Measurements from ENCODE around the gene MLLT11. TPM values are rescaled to one million over a fixed set of nuclear protein-coding genes. Genes with fewer than 3 reads are reported as not detected.
A peak's percentile ranks its signal among the peaks of the same experiment; 100 is the strongest.

MLLT11 gene
- total RNA-seq, 1 experiment from 2014 or later = 16.4 TPM

DNA sequence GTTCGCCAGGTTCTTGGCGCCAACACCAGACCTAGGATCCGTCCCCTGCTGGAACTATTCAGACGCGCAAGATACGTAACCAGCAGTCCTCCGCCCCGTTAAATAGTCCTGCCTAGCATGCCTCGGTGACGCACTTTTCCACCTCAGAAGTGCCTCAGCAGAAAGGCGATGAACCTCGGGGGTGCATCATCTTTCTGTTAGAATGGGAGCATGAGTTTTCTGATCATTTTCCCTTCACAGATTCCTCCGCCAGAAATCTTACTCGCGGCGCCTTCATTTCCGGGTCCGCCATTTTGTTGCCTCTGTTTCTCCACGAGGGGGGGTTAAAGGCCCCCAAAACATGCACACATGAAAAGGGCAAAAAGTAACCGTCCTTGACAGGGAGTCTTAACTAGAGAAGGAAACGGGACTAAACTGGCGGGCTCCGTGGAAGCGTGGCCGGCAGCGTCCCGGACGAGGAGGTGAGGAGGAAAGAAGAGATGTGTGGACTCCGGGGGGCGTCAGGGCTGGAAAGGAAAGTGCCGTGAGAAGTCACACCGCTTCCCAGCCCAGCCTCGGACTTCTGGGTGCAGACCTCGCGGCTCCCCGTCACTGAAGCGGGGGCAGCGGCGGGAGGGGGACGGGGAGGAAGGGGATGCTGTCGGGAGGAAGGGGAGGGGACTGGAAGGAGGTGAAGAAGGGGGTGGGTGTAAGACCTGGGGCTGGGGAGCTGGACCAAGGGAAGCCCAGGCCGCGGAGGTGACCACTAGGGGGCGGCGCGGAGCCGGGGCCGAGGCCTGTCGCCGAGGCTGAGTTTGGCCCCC lies 10.5 kb downstream of the MLLT11 start, which contains the start of gene GABPB2:
TSS of gene GABPB2 (plus strand) at position 288 of the 803 bp plus-strand sequence. CDS start 17,429 bp downstream, outside the sequence.
- Mint-ChIP-seq H3K4me1 (peaks cover 10% of the 10 kb centered on the region), H3K9me3 (no peaks in the 10 kb centered on the region), H3K27ac (peak within 1 kb of the TSS; percentile 100), H3K27me3 (ENCODE audit: low read depth) (no peaks in the 10 kb centered on the region), H3K4me3 (peak within 1 kb of the TSS; percentile 94), H3K36me3 (peaks cover 11% of the 10 kb centered on the region)
- peak; percentile 93 for DNase-seq (ENCODE audit: low spot score)
- peak; percentile 90 for ATAC-seq
- ChIA-PET CTCF (interaction anchor here (0.6 to 3.0 kb wide), 31 partner anchors 11 to 373 kb away, joined by 3 to 39 read pairs (median 5); partner anchors contain the start of genes ANXA9, BNIPL, C1orf56 and CDC42SE1), POLR2A (interaction anchor here (0.5 to 1.6 kb wide), 8 partner anchors 9 to 847 kb away, joined by 3 to 13 read pairs (median 5); partner anchors contain the start of genes CDC42SE1, MINDY1 and MLLT11)
- TF ChIP-seq TEAD1 (CRISPR knock-in tag; IDR thresholded peaks at IDR 0.05) (peak; percentile 67), MYBL2 (CRISPR knock-in tag; IDR thresholded peaks at IDR 0.05) (peak; percentile 44; the same call in 1 of the 2 replicates), ZNF232 (CRISPR knock-in tag; IDR thresholded peaks at IDR 0.05) (no peak), NR3C1 (CRISPR knock-in tag; conservative IDR thresholded peaks at IDR 0.05; ENCODE audit: low read depth) (0 out of 2 replicates have a peak, but pooled peaks have one; percentile 60), ELF4 (CRISPR knock-in tag; IDR thresholded peaks at IDR 0.05; ENCODE audit: low read depth) (no peak), RELA (CRISPR knock-in tag; IDR thresholded peaks at IDR 0.05; ENCODE audit: borderline replicate concordance) (no peak), SP1 (CRISPR knock-in tag; conservative IDR thresholded peaks at IDR 0.05) (peak; percentile 20; the same call in 1 of the 2 replicates), CBFB (CRISPR knock-in tag; IDR thresholded peaks at IDR 0.05; ENCODE audit: low read depth) (no peak), EMX1 (CRISPR knock-in tag; IDR thresholded peaks at IDR 0.05) (no peak), ZNF121 (CRISPR knock-in tag; IDR thresholded peaks at IDR 0.05) (0 out of 2 replicates have a peak, but pooled peaks have one; percentile 23), ETV6 (CRISPR knock-in tag; IDR thresholded peaks at IDR 0.05) (peak; percentile 38; the same call in 1 of the 2 replicates), TP53 (CRISPR knock-in tag; IDR thresholded peaks at IDR 0.05) (peak; percentile 78; the same call in 1 of the 2 replicates), TCF7 (CRISPR knock-in tag; IDR thresholded peaks at IDR 0.05; ENCODE audit: low read depth) (no peak), JUN (CRISPR knock-in tag; IDR thresholded peaks at IDR 0.05) (peak; percentile 72), KAT7 (CRISPR knock-in tag; IDR thresholded peaks at IDR 0.05; ENCODE audit: borderline replicate concordance) (no peak; the same call in 1 of the 2 replicates), FOXP1 (CRISPR knock-in tag; IDR thresholded peaks at IDR 0.05; ENCODE audit: borderline replicate concordance) (peak; percentile 82; the same call in 1 of the 2 replicates), HMGA2 (CRISPR knock-in tag; IDR thresholded peaks at IDR 0.05) (no peak; the same call in 1 of the 2 replicates), NFE2L1 (CRISPR knock-in tag; IDR thresholded peaks at IDR 0.05) (peak; percentile 66; the same call in 1 of the 2 replicates), TEAD4 (CRISPR knock-in tag; IDR thresholded peaks at IDR 0.05) (0 out of 2 replicates have a peak, but pooled peaks have one; percentile 10), SMAD4 (CRISPR knock-in tag; IDR thresholded peaks at IDR 0.05) (peak; percentile 16; the same call in 1 of the 2 replicates)
- TF ChIP-seq, protein P1, sequence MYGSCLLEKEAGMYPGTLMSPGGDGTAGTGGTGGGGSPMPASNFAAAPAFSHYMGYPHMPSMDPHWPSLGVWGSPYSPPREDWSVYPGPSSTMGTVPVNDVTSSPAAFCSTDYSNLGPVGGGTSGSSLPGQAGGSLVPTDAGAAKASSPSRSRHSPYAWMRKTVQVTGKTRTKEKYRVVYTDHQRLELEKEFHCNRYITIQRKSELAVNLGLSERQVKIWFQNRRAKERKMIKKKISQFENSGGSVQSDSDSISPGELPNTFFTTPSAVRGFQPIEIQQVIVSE (CRISPR knock-in tag; IDR thresholded peaks at IDR 0.05; ENCODE audit: borderline replicate concordance) = no peak
- TF ChIP-seq, protein P2, sequence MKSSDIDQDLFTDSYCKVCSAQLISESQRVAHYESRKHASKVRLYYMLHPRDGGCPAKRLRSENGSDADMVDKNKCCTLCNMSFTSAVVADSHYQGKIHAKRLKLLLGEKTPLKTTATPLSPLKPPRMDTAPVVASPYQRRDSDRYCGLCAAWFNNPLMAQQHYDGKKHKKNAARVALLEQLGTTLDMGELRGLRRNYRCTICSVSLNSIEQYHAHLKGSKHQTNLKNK (CRISPR knock-in tag; IDR thresholded peaks at IDR 0.05) = no peak
- TF ChIP-seq, protein P3, sequence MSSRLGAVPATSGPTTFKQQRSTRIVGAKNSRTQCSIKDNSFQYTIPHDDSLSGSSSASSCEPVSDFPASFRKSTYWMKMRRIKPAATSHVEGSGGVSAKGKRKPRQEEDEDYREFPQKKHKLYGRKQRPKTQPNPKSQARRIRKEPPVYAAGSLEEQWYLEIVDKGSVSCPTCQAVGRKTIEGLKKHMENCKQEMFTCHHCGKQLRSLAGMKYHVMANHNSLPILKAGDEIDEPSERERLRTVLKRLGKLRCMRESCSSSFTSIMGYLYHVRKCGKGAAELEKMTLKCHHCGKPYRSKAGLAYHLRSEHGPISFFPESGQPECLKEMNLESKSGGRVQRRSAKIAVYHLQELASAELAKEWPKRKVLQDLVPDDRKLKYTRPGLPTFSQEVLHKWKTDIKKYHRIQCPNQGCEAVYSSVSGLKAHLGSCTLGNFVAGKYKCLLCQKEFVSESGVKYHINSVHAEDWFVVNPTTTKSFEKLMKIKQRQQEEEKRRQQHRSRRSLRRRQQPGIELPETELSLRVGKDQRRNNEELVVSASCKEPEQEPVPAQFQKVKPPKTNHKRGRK (CRISPR knock-in tag; IDR thresholded peaks at IDR 0.05; ENCODE audit: borderline replicate concordance) = no peak
- TF ChIP-seq, protein P4, sequence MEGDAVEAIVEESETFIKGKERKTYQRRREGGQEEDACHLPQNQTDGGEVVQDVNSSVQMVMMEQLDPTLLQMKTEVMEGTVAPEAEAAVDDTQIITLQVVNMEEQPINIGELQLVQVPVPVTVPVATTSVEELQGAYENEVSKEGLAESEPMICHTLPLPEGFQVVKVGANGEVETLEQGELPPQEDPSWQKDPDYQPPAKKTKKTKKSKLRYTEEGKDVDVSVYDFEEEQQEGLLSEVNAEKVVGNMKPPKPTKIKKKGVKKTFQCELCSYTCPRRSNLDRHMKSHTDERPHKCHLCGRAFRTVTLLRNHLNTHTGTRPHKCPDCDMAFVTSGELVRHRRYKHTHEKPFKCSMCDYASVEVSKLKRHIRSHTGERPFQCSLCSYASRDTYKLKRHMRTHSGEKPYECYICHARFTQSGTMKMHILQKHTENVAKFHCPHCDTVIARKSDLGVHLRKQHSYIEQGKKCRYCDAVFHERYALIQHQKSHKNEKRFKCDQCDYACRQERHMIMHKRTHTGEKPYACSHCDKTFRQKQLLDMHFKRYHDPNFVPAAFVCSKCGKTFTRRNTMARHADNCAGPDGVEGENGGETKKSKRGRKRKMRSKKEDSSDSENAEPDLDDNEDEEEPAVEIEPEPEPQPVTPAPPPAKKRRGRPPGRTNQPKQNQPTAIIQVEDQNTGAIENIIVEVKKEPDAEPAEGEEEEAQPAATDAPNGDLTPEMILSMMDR (IDR thresholded peaks at IDR 0.05) = peak; percentile 97
- TF ChIP-seq, protein P5, sequence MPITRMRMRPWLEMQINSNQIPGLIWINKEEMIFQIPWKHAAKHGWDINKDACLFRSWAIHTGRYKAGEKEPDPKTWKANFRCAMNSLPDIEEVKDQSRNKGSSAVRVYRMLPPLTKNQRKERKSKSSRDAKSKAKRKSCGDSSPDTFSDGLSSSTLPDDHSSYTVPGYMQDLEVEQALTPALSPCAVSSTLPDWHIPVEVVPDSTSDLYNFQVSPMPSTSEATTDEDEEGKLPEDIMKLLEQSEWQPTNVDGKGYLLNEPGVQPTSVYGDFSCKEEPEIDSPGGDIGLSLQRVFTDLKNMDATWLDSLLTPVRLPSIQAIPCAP (CRISPR knock-in tag; IDR thresholded peaks at IDR 0.05) = no peak
- TF ChIP-seq, protein P6, sequence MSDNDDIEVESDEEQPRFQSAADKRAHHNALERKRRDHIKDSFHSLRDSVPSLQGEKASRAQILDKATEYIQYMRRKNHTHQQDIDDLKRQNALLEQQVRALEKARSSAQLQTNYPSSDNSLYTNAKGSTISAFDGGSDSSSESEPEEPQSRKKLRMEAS (CRISPR knock-in tag; IDR thresholded peaks at IDR 0.05) = peak; percentile 87
- TF ChIP-seq, protein P7, sequence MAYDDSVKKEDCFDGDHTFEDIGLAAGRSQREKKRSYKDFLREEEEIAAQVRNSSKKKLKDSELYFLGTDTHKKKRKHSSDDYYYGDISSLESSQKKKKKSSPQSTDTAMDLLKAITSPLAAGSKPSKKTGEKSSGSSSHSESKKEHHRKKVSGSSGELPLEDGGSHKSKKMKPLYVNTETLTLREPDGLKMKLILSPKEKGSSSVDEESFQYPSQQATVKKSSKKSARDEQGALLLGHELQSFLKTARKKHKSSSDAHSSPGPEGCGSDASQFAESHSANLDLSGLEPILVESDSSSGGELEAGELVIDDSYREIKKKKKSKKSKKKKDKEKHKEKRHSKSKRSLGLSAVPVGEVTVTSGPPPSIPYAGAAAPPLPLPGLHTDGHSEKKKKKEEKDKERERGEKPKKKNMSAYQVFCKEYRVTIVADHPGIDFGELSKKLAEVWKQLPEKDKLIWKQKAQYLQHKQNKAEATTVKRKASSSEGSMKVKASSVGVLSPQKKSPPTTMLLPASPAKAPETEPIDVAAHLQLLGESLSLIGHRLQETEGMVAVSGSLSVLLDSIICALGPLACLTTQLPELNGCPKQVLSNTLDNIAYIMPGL (CRISPR knock-in tag; IDR thresholded peaks at IDR 0.05) = peak; percentile 67
- TF ChIP-seq, protein P8, sequence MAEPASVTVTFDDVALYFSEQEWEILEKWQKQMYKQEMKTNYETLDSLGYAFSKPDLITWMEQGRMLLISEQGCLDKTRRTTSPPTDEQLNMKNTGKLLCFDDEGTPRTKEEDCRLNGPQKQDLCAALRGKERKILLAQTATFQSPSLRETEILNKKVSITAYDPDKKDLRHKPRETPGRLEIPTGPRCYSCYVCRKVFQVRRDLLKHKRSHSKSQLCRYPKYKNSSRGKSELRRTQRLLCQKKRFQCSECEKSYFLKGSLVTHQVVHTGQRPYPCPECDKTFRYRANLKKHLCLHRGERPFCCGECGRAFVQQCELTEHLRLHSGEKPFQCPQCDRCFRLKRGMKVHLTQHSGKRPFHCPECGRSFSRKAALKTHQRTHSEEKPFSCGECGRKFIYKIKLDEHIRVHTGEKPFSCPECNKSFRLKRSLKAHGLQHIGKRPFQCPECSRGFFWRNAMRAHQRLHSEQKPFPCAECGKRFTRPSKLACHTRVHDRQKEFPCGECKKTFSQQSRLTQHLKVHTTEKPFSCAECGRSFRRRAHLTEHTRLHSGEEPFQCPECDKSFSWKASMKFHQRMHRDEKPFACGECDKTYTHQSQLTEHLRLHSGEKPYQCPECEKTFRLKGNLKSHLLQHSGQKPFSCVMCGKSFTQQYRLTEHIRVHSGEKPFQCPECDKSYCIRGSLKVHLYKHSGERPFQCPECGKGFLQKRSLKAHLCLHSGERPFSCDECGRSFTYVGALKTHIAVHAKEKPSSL (CRISPR knock-in tag; conservative IDR thresholded peaks at IDR 0.05) = 0 out of 2 replicates have a peak, but pooled peaks have one; percentile 49

Measured in WTC11 (cell line).